GM21367 (cell line): Measurements from ENCODE around the gene TRIM2.

ENCODE experiments used
- ATAC-seq: cut with Tn5 transposase; IDR thresholded peaks from one replicate; pipeline ENCODE4 v1.9.1; 2021; ENCODE audit not compliant: unreplicated experiment

Gene TRIM2

DNA sequence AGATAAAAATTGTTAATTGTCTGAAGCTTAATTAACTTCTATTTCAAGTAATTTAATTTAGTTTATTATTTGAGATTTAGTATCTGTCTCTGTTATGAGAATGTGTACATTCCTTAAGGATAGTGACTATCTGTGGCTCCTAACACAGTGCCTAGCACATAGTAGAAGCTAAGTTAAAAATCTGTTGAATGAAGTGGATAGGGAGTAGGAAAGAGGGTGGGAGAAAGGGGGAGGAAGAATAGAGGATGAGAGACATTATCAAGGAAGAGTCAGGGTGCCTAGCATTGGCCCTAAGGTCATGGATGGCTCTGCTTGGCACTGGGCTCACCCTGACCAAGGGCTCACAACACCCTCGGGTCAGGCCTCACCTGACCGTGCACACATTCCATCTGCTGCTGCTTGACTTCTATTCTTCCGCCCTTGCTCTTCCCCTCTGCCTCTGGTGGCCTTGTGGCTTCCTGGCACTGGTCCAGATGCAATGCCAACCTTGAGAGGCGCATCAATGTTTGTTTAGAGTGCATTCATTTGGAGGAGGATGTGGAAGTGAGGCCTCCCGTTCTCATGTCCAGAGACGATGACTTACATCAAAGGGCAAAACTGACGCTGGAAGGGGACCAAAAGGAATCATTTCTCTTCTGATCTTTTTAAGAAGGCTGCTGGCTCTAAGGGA lies 42.3 kb downstream of the TRIM2 start:
- ATAC-seq: no peak

DNA sequence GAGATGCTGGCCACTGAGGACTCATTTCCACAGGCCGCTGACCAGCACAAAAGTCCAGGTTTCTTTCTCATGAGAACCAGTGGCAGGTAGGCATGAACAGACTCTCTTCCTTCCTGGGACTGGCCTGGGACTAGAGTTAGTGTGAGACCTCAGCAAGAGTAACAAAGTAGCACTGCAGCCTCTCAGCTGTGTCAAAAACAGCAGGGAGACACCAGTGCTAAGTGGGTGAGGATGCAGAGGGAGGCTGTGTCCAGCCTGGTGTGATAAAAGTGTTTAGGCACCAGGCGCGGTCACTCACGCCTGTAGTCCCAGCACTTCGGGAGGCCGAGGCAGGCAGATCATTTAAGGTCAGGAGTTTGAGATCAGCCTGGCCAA lies 42.9 kb downstream of the TRIM2 start:
- ATAC-seq: no peak

DNA sequence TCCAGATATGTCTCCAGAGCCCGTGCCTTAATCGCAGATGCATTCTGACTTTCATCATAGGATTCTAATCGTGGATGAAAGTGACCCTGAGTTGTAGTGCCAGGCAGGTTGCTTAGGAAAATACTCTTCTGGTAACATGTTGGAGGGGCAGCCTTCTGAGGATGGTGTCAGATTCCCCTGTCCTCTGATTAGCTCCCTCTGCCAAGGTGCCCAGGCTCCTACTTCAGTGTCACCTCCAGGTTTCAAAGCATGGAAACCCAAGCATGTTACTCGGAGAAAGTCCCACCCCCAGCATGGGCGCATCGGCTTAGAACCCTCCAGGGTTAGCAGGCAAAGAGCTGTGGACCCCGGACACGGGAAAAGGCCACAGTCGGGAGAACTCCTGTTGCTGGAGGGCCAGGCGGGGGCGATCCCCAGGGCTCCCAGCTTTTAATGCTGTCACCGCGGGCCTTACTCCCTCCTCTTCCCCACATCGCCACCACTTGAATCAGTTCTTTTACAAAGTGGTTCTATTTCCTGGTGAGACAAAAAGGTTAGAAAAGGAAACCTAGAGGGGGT lies 44.5 kb downstream of the TRIM2 start:
- no peak for ATAC-seq

DNA sequence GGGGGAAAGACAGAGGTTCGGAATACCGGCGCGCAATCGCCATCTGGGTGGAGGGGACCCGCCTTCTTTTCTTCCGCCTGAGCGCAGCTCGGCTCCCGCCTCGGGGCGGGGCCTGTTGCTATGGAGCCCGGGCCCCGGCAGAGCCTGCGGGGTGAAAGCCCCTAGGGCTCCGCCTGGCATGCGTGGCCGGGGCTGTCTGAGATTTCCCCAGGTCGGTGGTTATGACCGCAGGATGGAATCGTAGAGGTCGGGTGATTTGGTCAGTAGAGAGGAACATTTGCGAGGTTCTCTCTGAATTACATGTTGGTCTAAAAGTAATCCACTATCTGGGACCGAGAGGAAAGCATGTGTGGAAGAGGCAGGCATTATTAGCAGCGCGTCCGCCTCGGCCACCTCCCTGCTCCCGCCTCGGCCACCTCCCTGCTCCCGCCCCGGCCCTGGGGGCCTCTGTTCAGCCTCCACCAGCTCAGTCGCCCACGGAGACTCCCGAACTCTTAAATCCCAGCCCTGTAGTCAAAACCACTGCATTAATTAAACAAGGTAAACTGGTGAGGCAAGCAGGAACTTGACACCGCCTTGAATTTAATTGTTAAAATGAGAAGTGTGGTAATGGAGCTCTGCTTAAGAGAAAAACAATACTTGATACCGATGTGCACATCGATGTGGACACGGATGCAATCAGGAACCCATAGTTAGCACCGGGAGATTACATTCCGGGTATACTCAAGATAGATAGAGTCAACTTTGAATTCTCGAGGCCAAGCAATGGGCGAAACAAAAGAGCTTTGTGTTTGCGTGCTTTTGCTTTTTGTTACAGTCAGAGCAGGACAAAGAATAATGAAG lies 45.2 kb downstream of the TRIM2 start:
- peak; percentile 98 for ATAC-seq

DNA sequence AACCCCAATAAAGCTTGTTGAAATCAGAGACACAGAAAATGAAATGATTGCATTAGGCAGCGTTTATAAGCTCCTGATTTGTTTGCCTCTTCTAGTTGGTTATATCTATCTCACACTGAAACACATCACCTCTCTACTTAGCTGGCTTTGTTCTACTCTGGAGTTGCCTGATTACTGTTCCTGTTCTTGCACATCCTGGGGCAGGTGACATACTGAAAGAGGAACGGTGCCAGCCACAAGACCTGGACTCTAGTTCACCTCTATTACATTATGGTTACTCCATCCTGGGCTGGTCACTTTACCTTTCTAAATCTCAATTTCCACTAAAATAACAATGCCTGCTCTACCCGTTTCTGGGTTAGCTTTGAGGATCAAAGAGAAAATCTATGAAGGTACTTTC lies 47.9 kb downstream of the TRIM2 start:
- ATAC-seq: no peak

DNA sequence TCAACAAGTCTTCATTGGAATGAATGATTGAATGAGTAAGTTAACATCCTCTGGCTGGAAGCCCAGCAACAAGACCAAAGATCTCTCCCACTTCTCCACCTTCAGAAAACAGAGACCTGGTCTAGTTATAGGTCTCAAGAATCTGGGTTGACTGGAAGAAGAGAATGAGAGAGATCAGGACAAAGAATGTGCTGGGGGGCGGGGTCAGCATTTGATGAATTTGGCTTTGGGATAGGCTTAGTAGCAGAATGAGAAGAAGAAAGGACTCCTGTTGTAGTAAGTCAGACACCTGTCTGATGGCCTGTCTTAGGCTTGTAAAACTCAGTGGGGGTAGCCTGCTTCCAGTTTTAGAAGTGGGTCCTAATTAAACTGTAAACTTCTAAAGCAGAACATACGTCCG lies 51.0 kb downstream of the TRIM2 start:
- no peak for ATAC-seq

DNA sequence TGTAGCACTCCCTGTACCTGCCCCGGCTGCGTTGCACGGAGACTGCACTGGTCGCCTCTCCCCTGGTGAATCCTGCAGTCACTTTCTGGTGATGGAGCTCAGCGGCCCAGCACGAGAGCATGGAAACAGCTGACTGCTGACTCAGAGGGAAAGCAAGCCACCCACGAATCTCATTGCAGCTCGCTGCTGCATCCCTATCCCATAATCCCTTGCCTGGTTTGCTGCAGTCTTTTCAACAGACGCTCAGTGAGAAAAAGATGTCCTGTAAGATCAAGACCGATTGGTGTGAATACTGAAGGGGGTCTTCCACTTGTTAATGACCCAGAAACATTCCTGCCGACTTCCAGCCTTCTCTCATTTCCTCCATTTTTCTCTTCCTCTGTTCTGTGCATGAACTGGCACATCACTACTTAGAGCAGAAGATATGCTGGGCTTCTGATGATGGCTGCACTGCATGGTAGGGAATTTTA lies 52.9 kb downstream of the TRIM2 start:
- ATAC-seq: peak; percentile 69

DNA sequence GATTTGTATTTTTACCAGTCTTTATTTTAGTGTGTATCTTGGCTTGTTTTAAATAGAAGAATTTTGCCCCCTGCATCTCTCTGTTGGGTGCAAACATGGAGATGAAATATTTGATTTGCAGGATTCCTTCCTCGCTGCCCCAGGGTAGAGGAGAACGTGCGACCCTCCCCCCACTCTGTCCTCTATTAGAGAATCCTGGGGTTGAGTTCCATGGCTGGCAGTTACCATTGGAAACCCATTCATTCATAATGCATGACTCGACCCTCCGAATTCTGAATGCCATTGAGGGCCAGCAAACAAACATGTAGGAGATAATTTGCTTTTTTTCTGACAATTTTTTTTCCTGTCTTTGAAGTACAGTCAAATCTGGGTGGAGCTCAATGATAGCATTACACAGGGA lies 53.7 kb downstream of the TRIM2 start:
- ATAC-seq: no peak

DNA sequence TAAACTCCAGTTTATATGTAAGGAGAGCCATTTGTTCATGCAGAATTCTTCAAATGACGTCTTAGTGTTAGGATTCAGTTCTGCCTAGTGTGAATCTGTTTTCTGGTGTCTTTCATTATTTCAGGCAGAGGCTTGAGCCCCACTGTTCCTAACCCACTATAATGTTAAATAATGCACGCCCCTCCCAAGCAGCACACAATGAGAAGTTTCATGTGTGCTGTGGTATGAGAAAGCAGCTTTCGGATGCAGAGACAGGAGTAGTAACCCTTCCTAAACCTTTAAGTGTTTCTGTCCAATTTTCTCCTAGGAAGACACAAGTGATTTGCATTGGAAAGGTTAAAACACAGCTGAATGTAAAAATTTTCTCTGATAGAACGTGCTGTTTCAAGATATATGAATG lies 54.5 kb downstream of the TRIM2 start:
- no peak for ATAC-seq

DNA sequence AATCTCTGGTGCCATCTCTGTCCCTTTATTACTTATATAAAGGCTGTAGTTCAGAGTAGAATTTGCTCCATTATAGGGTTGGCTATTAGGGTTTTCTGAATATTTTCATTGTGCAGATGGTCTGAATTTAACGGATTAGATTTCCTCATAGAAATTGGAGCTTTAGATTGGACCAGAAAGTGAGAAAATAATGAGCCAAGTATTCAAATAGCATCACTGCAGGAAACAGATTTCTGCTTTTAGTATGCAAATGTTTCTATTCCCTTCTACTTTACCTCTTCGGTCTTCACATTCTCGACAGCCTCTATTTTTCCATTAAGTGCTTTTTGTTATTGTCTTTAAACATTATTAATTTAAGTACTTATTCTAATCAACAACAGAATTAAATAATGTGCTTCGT lies 55.4 kb downstream of the TRIM2 start:
- no peak for ATAC-seq

DNA sequence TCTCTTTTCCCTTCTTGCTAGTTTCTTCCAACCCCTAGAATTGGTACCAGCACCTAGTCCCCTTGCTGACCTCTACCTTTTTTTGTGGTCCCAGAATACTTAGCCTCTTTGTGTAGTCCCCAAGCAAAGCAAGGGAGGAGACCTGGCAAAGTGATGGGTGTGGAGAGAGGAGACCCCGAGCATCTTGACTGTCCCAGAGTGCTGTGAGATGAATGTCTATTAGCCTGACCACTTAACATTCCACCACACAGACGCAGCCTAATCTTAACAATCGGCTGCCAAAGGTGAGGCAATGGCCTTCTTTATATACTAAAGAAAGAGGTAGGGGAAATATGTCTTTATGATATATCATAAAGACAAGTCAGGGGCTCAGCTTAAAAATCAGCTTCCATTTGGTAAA lies 55.9 kb downstream of the TRIM2 start:
- ATAC-seq: no peak

DNA sequence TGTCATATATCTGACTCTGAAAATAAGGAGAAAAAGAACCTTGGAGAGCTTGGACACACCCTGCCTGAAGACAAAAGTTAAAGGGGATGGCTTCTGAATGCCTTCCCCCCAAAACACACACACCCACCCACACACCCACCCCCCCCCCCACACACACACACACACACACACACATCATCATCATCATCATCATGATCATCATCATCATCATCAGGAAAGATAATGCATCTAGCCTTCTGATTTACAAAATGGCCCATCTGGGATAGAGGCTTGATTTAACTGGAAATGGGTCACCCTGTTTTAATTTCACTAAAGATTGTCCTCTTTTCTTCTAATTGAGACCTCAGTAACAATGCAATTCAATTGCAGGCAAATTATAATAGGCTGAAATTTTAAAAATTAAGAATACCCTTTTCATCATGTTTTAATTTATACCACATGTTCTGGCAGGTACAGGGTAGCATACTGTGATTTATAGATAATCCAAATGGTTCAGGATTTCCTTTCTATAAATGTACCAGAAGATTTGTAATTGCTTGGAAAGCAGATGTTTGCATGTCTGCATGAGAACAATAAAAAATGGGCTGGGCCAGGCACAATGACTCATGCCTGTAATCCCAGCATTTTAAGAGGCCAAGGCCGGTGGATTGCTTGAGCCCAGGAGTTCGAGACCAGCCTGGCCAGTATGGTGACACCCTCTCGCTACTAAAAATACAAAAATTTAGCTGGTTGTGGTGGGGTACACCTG lies 56.5 kb downstream of the TRIM2 start:
- ATAC-seq: no peak

DNA sequence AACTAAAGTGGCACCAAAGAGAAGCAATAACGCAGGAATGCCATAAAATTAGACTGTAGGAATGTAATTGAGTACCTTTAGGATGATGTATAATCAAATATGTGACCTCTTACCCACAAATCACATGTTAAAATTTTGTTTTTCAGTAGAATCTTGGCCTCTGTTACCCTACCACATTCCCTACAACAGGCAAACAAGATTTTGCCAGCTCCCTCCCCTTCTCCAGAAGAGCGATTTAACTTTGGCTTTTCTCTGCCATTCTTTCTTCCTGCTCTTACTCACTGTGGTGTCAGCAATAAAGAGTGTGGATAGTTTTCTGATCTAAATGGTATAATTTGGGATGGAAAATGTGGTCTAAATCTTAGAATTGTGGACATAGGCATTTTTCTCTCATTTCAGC lies 57.2 kb downstream of the TRIM2 start:
- no peak for ATAC-seq

DNA sequence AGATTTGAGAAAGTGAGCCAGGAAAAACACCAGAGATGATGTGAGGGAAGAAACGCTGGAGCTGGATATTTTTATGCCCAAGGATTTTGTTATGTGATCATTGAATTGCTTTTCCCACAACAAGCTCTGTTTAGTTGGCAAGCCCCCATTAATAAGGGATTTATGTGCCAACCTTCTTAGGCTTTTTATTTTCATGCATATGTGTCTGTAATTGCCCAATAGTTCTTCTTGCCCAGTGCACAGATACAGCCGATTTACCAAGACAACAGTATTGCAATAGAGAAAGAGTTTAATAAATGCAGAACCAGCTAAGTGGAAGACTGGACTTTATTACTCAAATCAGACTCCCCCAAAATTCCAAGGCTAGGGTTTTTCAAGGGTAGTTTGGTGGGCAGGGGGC lies 57.7 kb downstream of the TRIM2 start:
- ATAC-seq: no peak

DNA sequence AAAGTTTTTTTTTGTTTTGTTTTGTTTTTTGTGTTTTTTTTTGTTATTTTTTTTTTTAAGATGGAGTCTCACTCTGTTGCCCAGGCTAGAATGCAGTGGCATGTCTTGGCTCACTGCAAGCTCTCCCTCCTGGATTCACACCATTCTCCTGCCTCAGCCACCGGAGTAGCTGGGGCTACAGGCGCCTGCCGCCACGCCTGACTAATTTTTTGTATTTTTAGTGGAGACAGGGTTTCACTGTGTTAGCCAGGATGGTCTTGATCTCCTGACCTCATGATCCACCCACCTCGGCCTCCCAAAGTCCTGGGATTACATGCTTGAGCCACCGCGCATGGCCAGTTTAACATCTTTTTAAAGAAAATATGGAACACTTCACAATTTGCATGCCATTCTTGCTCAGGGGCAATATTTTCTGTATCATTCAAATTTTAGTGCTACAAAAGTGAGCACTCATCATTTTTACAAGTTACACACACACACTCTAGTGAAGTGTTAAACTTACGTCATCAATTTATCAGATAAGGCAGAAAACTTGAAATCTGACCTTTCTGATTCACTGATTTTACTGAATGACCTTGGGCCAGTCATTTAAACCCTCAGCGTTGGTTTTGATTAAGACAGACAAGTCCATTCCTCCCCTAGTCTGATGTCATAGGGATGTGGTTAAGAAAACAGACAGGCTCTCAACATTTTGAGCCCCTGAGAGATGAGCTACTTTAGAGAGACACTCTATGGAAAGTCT lies 61.2 kb downstream of the TRIM2 start:
- no peak for ATAC-seq

DNA sequence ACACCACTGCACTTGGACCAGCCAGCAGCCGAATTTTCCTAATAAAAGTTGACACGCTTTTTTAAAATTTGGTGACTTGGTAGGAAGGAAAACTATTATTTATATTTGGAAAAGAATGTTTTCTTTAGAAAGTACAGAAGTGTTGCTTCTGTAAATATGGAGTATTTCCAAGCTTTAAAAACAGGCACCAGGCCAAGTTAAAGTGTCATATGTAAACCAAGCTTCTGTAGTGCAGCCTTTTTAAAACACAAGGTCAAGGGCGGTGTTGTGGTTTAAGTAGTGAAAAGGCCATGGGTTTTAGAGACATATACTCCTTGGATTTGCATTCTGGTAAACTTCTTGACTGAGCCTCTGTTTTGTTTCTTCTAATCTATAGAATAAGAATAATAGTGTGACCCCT lies 62.7 kb downstream of the TRIM2 start:
- no peak for ATAC-seq

DNA sequence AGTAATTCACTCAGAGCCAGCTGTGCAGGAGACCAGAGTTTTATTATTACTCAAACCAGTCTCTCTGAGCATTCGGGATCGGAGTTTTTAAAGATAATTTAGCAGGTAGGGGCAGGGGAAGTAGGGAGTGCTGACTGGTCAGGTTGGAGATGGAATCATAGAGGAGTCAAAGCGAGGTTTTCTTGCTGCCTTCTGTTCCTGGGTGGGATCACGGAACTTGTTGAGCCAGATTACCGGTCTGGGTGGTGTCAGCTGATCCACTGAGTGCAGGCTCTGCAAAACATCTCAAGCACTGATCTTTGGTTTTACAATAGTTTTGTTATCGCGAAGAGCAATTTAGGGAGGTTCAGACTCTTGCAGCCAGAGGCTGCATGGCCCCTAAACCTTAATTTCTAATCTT lies 63.6 kb downstream of the TRIM2 start:
- ATAC-seq: no peak

DNA sequence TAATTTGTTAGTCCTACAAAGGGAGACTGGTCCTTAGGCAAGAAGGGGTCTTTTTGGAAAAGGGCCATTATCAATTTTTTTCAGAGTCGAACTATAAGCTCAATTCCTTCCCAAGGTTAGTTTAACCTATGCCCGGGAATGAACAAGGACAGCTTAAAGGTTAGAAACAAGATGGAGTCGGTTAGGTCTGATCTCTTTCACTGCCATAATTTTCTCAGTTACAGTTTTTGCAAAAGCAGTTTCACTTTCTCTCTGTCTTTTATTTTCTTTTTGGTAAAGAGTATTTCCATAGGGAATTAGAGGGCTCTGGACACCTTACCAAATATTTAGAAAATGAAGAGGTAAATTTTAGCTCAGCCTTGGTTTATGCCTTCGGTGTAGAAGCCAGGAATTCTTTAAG lies 64.1 kb downstream of the TRIM2 start:
- ATAC-seq: no peak

DNA sequence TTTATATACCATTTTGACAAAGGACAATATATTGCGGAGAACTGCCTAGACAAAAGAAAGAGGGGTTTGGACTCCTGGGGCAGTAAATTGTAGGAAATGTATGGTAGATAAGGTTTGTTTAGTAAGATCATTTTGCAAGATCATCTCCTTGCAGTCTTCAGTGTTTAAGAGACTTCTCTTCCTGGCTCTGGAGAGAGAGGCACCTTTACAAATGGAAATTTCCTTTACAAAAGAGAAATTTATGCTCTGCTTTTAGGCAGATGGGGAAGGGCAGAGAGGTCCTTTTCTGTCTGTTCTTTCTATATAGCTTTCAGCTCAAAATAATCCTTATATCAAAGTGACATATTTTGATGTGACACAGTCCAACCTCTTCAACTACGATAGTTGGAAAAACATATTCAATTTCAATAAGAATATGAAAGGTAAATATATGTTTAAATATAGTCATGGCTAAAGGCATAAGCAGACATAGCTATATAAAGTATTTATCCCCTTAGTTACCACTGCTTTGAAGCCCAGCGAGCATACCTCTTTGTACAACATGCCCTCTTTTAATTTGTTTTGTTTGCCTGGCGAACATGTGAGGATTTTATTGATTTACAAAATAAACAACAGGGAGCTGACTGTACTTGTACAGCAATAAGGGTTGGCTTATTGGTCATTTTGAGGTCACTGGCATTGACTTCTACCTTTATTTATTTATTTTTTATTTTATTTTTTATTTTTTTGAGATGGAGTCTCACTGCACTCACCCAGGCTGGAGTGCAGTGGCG lies 65.2 kb downstream of the TRIM2 start:
- no peak for ATAC-seq

DNA sequence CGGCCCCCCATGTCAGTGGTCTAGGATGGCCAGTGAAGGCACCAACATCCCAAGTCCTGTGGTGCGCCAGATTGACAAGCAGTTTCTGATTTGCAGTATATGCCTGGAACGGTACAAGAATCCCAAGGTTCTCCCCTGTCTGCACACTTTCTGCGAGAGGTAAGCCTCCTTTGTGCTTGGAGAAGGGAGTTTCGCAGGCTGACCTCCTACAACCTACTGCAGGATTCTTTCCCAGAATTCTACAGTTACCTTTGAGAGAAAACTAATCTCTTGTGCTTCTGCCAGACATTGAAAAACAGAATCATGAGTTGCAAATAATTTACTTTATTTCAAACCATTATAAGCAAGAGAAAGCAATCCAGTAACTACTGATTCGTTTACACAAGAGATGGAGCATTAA lies 66.1 kb downstream of the TRIM2 start:
- ATAC-seq: no peak
